ENCODE measurements around the gene NPHP4.

NPHP4 gene

DNA sequence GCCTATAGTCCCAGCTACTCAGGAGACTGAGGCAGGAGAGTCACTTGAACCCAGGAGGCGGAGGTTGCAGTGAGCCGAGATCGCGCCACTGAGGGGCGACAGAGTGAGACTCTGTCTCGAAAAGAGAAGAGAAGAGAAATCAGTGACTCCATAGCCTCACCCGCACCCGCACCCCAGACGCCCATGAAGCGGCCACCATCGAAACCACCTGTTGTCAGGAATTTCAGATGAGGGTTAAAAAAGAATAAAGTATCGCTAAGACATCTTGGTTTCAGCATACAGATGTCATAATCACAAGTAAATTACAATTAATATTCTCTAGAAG lies 47.4 kb downstream of the NPHP4 start:
- no peak overlapping the region for H2BK15ac ChIP-seq (replicated peaks; ENCODE audit: low read depth)
- no peak overlapping the region for H2BK120ac ChIP-seq (ENCODE audit: low read depth, low read length)
- no CpG with 5 or more reads among the region's 12 CpGs for WGBS (ENCODE audit: extremely low coverage, insufficient coverage, low lambda C conversion rate)
- H3K56ac ChIP-seq (ENCODE audit: low read length) = no peak overlapping the region
- no peak overlapping the region for H3K4me3 ChIP-seq (ENCODE audit: low read length)
- no peaks in the 10 kb centered on the region for H3K4me1 ChIP-seq (ENCODE audit: control insufficient read depth, low read depth, low read length)
- no peak overlapping the region for H3K27ac ChIP-seq (ENCODE audit: low read depth, low read length)
- H4K8ac ChIP-seq (ENCODE audit: low read depth, low read length) = no peak overlapping the region
- no peak overlapping the region for H3K18ac ChIP-seq (ENCODE audit: low read length)
- no peaks in the 10 kb centered on the region for H3K79me2 ChIP-seq (ENCODE audit: control insufficient read depth, insufficient read depth, low read length)
- H3K27me3 ChIP-seq (ENCODE audit: insufficient read depth, low read length, poor library complexity) = no peaks in the 10 kb centered on the region
- H3K36me3 ChIP-seq (ENCODE audit: control insufficient read depth, insufficient read depth, low read length) = no peaks in the 10 kb centered on the region
- no peak overlapping the region for H2BK5ac ChIP-seq (ENCODE audit: low read length)
- H3K4me2 ChIP-seq (ENCODE audit: low read length) = no peak overlapping the region
- DNase-seq = no peak
- no peaks in the 10 kb centered on the region for H3K79me1 ChIP-seq (ENCODE audit: low read length)
- H3K23ac ChIP-seq (ENCODE audit: low read length) = no peak overlapping the region
- H3K4ac ChIP-seq (ENCODE audit: low read depth, low read length) = no peak overlapping the region
- H3K9ac ChIP-seq (ENCODE audit: low read length) = no peak overlapping the region
- no peak overlapping the region for H2AK5ac ChIP-seq (ENCODE audit: low read length)
- H4K5ac ChIP-seq (ENCODE audit: low read length) = no peak overlapping the region

DNA sequence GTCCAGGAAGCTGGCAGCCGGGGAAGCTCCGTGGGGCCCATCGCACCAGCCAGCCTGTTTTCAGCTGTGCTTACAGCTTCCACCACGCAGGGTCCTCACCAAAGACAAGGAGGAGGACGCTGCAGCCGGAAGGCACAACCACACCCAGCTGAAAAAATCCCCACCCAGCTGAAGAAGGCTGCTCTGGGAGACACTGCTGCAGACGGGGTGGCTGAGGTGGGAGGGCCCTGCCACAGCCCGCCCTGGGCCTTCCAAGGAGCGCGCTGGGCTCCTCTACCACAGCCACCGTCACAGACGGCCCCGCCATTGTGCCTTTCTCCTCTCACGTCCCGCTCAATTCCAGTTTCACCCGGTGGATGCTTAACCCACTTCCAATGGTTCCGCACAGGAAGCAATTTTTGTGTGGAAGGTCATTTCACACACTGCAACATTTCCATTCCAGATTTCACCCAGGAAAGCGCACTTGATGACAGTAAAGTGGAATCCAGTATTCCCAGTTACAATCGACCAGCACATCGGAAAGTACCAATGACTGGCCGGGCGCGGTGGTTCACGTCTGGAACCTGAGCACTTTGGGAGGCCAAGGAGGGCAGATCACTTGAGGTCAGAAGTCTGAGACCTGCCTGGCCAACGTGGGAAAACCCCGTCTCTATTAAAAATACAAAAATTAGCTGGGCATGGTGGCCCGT lies 47.9 kb downstream of the NPHP4 start:
- no peak overlapping the region for H3K4ac ChIP-seq (ENCODE audit: low read depth, low read length)
- no peak overlapping the region for H3K23ac ChIP-seq (ENCODE audit: low read length)
- H3K4me3 ChIP-seq (ENCODE audit: low read length) = no peak overlapping the region
- H3K56ac ChIP-seq (ENCODE audit: low read length) = no peak overlapping the region
- H2BK5ac ChIP-seq (ENCODE audit: low read length) = no peak overlapping the region
- DNase-seq = no peak
- no peak overlapping the region for H4K5ac ChIP-seq (ENCODE audit: low read length)
- H2BK15ac ChIP-seq (replicated peaks; ENCODE audit: low read depth) = no peak overlapping the region
- no peak overlapping the region for H3K9ac ChIP-seq (ENCODE audit: low read length)
- no peak overlapping the region for H3K27ac ChIP-seq (ENCODE audit: low read depth, low read length)
- H2BK120ac ChIP-seq (ENCODE audit: low read depth, low read length) = no peak overlapping the region
- no peak overlapping the region for H4K8ac ChIP-seq (ENCODE audit: low read depth, low read length)
- H3K36me3 ChIP-seq (ENCODE audit: control insufficient read depth, insufficient read depth, low read length) = no peaks in the 10 kb centered on the region
- H2AK5ac ChIP-seq (ENCODE audit: low read length) = no peak overlapping the region
- no peaks in the 10 kb centered on the region for H3K27me3 ChIP-seq (ENCODE audit: insufficient read depth, low read length, poor library complexity)
- H3K79me1 ChIP-seq (ENCODE audit: low read length) = no peaks in the 10 kb centered on the region
- H3K4me2 ChIP-seq (ENCODE audit: low read length) = no peak overlapping the region
- no CpG with 5 or more reads among the region's 27 CpGs for WGBS (ENCODE audit: extremely low coverage, insufficient coverage, low lambda C conversion rate)
- no peak overlapping the region for H3K18ac ChIP-seq (ENCODE audit: low read length)
- no peaks in the 10 kb centered on the region for H3K4me1 ChIP-seq (ENCODE audit: control insufficient read depth, low read depth, low read length)
- H3K79me2 ChIP-seq (ENCODE audit: control insufficient read depth, insufficient read depth, low read length) = no peaks in the 10 kb centered on the region

DNA sequence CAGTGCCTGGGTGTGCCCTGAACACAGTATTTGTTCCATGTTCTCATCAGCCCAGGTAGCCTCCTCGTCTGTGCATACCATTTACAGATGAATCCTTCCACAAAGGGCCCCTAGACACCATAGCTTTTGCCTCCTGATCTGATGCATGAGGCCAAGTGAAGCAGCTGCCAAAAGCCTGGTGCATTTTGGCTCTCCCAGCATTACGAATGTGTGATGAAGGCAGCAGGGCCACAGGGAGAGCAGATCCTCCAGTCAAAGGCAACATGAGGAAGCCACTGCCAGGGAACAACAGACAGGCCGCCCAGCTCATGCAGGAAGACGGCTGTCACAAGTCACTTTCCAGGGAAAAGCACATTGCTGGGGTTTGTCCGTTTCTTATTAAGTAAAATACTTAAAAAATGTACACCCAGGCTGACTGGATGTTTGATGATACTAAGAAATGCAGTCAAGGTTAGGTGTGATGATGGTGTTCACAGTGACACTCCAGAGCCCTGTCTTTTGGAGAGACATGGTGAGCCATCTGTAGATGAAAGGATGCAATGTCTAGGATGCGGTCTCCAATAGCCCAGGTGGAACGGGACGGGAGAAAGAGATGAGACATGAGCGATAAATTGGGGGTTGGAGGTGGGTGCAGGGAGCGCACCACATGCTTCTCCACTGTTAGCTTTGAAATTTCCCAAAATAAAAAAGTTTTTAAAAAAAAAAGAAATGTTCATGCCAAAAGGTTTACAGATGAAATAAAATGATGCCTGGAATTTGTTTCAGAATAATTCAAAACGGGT lies 48.7 kb downstream of the NPHP4 start:
- H2BK120ac ChIP-seq (ENCODE audit: low read depth, low read length) = no peak overlapping the region
- H3K79me2 ChIP-seq (ENCODE audit: control insufficient read depth, insufficient read depth, low read length) = no peaks in the 10 kb centered on the region
- no peak overlapping the region for H2BK15ac ChIP-seq (replicated peaks; ENCODE audit: low read depth)
- no peak overlapping the region for H3K27ac ChIP-seq (ENCODE audit: low read depth, low read length)
- H3K9ac ChIP-seq (ENCODE audit: low read length) = no peak overlapping the region
- no peaks in the 10 kb centered on the region for H3K27me3 ChIP-seq (ENCODE audit: insufficient read depth, low read length, poor library complexity)
- H2BK5ac ChIP-seq (ENCODE audit: low read length) = no peak overlapping the region
- H3K23ac ChIP-seq (ENCODE audit: low read length) = no peak overlapping the region
- no peaks in the 10 kb centered on the region for H3K79me1 ChIP-seq (ENCODE audit: low read length)
- H3K18ac ChIP-seq (ENCODE audit: low read length) = no peak overlapping the region
- no peak for DNase-seq
- no peak overlapping the region for H3K4me2 ChIP-seq (ENCODE audit: low read length)
- no peaks in the 10 kb centered on the region for H3K36me3 ChIP-seq (ENCODE audit: control insufficient read depth, insufficient read depth, low read length)
- no peak overlapping the region for H3K4me3 ChIP-seq (ENCODE audit: low read length)
- no CpG with 5 or more reads among the region's 11 CpGs for WGBS (ENCODE audit: extremely low coverage, insufficient coverage, low lambda C conversion rate)
- no peak overlapping the region for H2AK5ac ChIP-seq (ENCODE audit: low read length)
- no peak overlapping the region for H4K5ac ChIP-seq (ENCODE audit: low read length)
- H4K8ac ChIP-seq (ENCODE audit: low read depth, low read length) = no peak overlapping the region
- no peak overlapping the region for H3K4ac ChIP-seq (ENCODE audit: low read depth, low read length)
- no peaks in the 10 kb centered on the region for H3K4me1 ChIP-seq (ENCODE audit: control insufficient read depth, low read depth, low read length)
- H3K56ac ChIP-seq (ENCODE audit: low read length) = no peak overlapping the region

DNA sequence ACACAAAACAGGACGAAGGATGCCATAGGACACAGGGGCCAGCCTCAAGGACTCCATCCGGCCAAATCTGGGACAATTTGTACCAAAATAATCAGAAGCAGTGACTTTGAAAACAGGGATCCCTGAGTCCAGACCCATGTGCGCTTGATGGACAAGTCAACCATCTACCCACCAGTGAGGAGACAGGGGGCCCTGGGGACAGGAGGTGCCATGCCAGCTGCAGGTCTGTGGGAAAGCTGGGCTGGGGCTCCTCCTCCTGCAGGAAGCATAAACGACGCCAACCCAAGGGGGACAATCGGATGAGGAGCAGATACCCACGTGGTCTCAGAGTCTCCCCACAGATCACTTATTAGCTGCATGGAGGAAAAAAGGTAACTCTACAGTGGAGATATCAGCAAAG lies 50.6 kb downstream of the NPHP4 start:
- H3K56ac ChIP-seq (ENCODE audit: low read length) = no peak overlapping the region

DNA sequence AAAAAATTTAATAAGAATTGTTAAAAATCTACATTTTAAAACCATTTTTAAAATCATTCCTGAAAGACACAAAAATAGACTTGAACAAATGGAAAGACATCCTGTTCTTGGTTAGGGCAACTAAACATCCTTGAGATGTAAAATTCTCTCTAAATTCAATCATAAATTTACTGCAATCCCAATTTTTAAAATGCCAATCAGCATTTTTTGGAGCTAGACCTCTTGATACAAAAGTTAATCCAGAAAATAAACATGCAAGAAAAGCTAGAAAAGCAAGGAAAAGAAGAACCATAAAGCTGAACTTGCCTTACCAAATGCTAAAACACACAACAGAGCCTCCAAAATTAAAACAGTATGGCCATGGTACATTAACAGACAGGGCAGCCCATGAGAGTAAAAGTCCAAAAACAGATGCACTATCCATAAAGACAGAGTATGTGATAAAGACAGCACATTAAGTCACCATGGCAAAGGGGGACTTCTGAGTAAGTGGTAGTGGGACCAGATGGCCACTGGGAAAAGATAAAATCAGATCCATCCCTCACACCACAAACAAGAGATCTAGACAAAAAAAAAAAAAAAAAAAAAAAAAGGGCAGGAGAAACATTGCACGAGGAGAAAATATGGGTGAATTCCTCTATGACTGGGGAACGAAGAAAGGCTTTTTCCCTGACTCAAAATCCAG lies 51.4 kb downstream of the NPHP4 start:
- H2BK5ac ChIP-seq (ENCODE audit: low read length) = no peak overlapping the region
- H3K23ac ChIP-seq (ENCODE audit: low read length) = no peak overlapping the region
- no peaks in the 10 kb centered on the region for H3K79me1 ChIP-seq (ENCODE audit: low read length)
- H3K4me2 ChIP-seq (ENCODE audit: low read length) = no peak overlapping the region
- H3K9ac ChIP-seq (ENCODE audit: low read length) = no peak overlapping the region
- DNase-seq = no peak
- H3K18ac ChIP-seq (ENCODE audit: low read length) = no peak overlapping the region
- no peak overlapping the region for H2BK120ac ChIP-seq (ENCODE audit: low read depth, low read length)
- no peak overlapping the region for H2AK5ac ChIP-seq (ENCODE audit: low read length)
- H3K27ac ChIP-seq (ENCODE audit: low read depth, low read length) = no peak overlapping the region
- no peaks in the 10 kb centered on the region for H3K27me3 ChIP-seq (ENCODE audit: insufficient read depth, low read length, poor library complexity)
- no peak overlapping the region for H2BK15ac ChIP-seq (replicated peaks; ENCODE audit: low read depth)
- no peak overlapping the region for H3K4ac ChIP-seq (ENCODE audit: low read depth, low read length)
- H3K79me2 ChIP-seq (ENCODE audit: control insufficient read depth, insufficient read depth, low read length) = no peaks in the 10 kb centered on the region
- no CpG with 5 or more reads among the region's 2 CpGs for WGBS (ENCODE audit: extremely low coverage, insufficient coverage, low lambda C conversion rate)
- H3K4me3 ChIP-seq (ENCODE audit: low read length) = no peak overlapping the region
- no peaks in the 10 kb centered on the region for H3K4me1 ChIP-seq (ENCODE audit: control insufficient read depth, low read depth, low read length)
- no peaks in the 10 kb centered on the region for H3K36me3 ChIP-seq (ENCODE audit: control insufficient read depth, insufficient read depth, low read length)
- H4K8ac ChIP-seq (ENCODE audit: low read depth, low read length) = no peak overlapping the region
- H3K56ac ChIP-seq (ENCODE audit: low read length) = no peak overlapping the region
- H4K5ac ChIP-seq (ENCODE audit: low read length) = no peak overlapping the region

More for the DNA sequence above, 50.6 kb downstream of the NPHP4 start:
- Histone ChIP-seq H2BK5ac (ENCODE audit: low read length) (no peak overlapping the region), H3K4me3 (ENCODE audit: low read length) (no peak overlapping the region), H3K4me2 (ENCODE audit: low read length) (no peak overlapping the region), H3K23ac (ENCODE audit: low read length) (no peak overlapping the region), H3K27me3 (ENCODE audit: insufficient read depth, low read length, poor library complexity) (no peaks in the 10 kb centered on the region), H4K8ac (ENCODE audit: low read depth, low read length) (no peak overlapping the region), H3K18ac (ENCODE audit: low read length) (no peak overlapping the region), H3K36me3 (ENCODE audit: control insufficient read depth, insufficient read depth, low read length) (no peaks in the 10 kb centered on the region), H4K5ac (ENCODE audit: low read length) (no peak overlapping the region), H3K4me1 (ENCODE audit: control insufficient read depth, low read depth, low read length) (no peaks in the 10 kb centered on the region), H3K9ac (ENCODE audit: low read length) (no peak overlapping the region), H2AK5ac (ENCODE audit: low read length) (no peak overlapping the region), H2BK120ac (ENCODE audit: low read depth, low read length) (no peak overlapping the region), H3K79me1 (ENCODE audit: low read length) (no peaks in the 10 kb centered on the region), H3K27ac (ENCODE audit: low read depth, low read length) (no peak overlapping the region), H2BK15ac (replicated peaks; ENCODE audit: low read depth) (no peak overlapping the region), H3K79me2 (ENCODE audit: control insufficient read depth, insufficient read depth, low read length) (no peaks in the 10 kb centered on the region), H3K4ac (ENCODE audit: low read depth, low read length) (no peak overlapping the region)
- no CpG with 5 or more reads among the region's 7 CpGs for WGBS (ENCODE audit: extremely low coverage, insufficient coverage, low lambda C conversion rate)
- no peak for DNase-seq
